ENCODE results near the gene SNX1. TPM values are rescaled to one million over a fixed set of nuclear protein-coding genes. Genes with fewer than 3 reads are reported as not detected.

The SNX1 gene
- total RNA-seq, 1 donor from 2014 or later = 38.1 TPM

DNA sequence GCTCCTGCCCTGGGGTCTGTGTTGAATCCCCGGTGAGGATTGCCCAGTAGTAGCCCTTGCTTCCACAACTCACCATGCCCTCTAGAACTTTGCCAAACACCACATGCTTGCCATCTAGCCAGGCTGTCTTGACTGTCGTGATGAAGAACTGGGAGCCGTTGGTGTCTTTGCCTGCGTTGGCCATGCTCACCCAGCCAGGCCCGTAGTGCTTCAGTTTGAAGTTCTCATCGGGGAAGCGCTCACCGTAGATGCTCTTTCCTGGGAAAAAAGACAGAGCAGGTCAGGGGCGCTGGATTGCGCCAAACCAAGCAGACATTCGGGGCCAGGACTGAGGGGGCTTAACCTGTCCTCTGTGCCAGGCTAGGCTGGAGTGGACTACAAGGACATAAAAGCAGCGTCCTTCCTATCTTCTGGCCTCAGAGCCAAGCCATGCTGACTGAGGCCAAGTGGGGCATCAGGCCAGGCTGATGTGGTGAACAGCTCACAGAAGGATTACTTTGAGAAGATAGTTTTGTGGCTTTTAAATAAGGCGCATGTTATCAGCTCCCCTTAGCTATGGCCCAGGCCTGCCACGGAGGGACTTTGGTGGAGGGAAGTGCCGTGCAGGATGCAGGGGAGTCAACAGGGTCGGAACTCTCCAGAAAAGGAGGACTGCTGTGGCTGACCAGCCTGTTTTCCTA lies 61.0 kb downstream of the SNX1 start:
- no peak overlapping the region for H3K4me3 ChIP-seq (ENCODE audit: low read depth, low read length)
- H3K27me3 ChIP-seq (ENCODE audit: control insufficient read depth, insufficient read depth, low read length) = peaks cover 12% of the 10 kb centered on the region
- TF ChIP-seq, protein P1, sequence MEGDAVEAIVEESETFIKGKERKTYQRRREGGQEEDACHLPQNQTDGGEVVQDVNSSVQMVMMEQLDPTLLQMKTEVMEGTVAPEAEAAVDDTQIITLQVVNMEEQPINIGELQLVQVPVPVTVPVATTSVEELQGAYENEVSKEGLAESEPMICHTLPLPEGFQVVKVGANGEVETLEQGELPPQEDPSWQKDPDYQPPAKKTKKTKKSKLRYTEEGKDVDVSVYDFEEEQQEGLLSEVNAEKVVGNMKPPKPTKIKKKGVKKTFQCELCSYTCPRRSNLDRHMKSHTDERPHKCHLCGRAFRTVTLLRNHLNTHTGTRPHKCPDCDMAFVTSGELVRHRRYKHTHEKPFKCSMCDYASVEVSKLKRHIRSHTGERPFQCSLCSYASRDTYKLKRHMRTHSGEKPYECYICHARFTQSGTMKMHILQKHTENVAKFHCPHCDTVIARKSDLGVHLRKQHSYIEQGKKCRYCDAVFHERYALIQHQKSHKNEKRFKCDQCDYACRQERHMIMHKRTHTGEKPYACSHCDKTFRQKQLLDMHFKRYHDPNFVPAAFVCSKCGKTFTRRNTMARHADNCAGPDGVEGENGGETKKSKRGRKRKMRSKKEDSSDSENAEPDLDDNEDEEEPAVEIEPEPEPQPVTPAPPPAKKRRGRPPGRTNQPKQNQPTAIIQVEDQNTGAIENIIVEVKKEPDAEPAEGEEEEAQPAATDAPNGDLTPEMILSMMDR (IDR thresholded peaks at IDR 0.05; ENCODE audit: insufficient read depth, low read length, poor library complexity, severe bottlenecking) = no peak
- DNase-seq (ENCODE audit: low read depth) = no peak
- peaks cover 6% of the 10 kb centered on the region for H3K36me3 ChIP-seq (ENCODE audit: control insufficient read depth, insufficient read depth, low read length)

DNA sequence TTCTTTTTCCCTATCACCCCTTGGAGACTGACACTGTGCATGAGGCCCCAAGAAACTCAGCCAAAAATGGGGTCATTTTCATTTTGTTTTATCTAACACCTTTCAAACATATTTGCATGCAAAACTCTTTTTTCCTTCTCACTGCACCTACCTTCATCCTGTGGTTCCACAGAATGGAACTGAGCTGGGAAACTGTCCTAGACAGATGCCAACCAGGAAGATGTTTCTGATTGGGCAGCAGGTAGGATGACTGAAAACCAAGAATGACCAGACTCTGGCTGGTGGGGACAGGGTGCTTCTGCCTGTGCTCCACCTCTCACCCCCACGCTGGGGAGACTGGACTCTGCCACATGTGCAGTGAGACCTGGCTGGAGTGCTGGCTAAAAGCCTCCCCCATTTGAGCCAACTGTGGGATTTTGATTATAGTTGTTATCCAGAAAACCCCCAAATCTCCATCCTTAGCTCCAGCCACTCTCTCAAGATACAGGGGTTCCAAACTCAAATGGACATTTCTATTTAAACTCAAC lies 61.9 kb downstream of the SNX1 start:
- H3K4me3 ChIP-seq (ENCODE audit: low read depth, low read length) = no peak overlapping the region
- no peak for DNase-seq (ENCODE audit: low read depth)
- TF ChIP-seq, protein P1 (IDR thresholded peaks at IDR 0.05; ENCODE audit: insufficient read depth, low read length, poor library complexity, severe bottlenecking) = no peak
- peaks cover 6% of the 10 kb centered on the region for H3K36me3 ChIP-seq (ENCODE audit: control insufficient read depth, insufficient read depth, low read length)
- H3K27me3 ChIP-seq (ENCODE audit: control insufficient read depth, insufficient read depth, low read length) = peaks cover 3% of the 10 kb centered on the region

DNA sequence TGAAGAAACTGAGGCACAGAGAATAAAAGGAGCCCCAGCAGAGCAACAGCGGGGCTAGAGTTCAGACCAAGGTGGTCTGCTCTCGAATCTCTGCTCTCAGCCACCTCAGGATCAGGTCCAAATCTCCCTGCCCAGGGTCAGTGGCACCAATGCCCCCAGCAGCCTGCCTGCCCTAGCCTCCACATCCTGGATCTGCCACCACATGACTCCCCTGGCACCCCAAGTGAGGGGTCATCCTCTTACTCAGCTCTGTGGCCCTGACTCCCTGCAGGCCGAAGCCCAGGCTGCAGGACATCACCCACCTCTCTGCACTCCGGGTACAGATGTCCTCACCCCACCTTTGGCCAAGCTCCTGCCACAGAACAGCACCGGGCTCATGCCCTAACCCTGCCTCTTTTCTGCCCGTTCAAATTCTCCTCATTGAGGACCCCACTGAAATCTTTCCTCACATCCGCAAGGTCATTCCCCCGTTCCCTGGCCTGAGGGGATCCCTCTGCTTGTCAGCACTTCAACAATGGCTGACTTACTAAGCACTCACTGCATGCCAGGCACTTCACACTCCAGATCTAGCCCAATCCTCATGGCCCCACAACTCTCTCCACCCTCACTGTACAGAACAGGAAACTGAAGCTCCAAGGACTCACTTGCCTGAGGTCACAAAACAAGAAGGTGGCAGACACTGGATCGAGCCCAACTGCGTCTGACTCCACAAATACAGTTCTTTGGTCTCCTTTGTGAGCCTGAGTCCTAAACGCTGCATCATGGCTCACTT lies 62.8 kb downstream of the SNX1 start:
- DNase-seq (ENCODE audit: low read depth) = no peak
- Histone ChIP-seq H3K36me3 (ENCODE audit: control insufficient read depth, insufficient read depth, low read length) (peaks cover 6% of the 10 kb centered on the region), H3K27me3 (ENCODE audit: control insufficient read depth, insufficient read depth, low read length) (no peaks in the 10 kb centered on the region), H3K4me3 (ENCODE audit: low read depth, low read length) (no peak overlapping the region)
- TF ChIP-seq, protein P1 (IDR thresholded peaks at IDR 0.05; ENCODE audit: insufficient read depth, low read length, poor library complexity, severe bottlenecking) = no peak

DNA sequence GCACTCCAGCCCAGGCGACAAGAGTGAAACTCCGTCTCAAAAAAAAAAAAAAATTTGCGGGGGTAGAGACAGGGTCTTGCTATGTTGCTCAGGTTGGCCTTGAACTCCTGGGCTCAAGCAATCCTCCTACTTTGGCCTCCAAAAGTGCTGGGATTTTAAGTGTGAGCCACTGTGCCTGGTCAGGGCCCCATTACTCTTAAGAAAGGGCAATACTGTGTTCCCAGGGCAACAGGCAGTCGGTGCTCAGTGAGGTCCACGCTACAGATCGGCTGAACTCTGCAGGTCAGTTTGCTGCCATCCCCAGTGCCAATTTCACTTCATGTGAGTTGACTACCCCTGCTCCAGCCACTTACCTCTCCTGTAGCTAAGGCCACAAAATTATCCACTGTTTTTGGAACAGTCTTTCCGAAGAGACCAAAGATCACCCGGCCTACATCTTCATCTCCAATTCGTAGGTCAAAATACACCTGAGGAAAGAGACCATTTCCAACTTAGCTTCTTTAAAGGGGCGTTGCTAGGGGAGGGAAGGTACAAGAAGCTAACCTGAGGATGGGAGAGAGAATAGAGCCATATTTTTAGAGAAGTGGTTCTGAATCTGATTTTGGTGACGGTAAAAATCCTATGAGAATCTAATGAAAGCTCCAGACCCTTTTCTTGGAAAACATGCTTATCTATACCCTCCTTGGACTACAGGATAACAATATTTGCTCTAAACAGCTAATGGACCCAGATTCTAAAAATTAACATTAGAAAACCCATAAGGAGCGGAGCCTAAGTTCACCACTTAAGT lies 66.1 kb downstream of the SNX1 start:
- TF ChIP-seq, protein P1 (IDR thresholded peaks at IDR 0.05; ENCODE audit: insufficient read depth, low read length, poor library complexity, severe bottlenecking) = no peak
- DNase-seq (ENCODE audit: low read depth) = no peak
- H3K27me3 ChIP-seq (ENCODE audit: control insufficient read depth, insufficient read depth, low read length) = no peaks in the 10 kb centered on the region
- peak overlapping the region; percentile 95 for H3K4me3 ChIP-seq (ENCODE audit: low read depth, low read length)
- H3K36me3 ChIP-seq (ENCODE audit: control insufficient read depth, insufficient read depth, low read length) = peaks cover 4% of the 10 kb centered on the region

DNA sequence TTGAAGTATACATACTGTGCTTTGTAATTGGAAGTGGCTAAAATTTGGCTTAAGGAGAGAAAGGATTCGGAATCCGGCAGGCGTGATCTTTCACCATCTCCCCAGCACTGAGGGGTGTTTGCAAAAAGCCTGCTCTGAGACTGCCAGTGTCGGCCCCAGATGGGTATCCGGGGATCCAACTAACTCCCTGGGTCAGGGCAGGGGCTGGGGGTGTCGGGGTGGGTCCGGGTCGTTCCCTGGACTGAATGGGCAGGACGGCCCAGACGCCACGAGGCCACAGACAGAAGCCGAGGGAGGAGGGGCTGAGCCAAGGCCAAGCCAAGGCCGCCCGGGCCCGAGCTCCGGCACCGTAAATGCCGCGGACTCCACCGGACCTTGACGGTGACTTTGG lies 66.7 kb downstream of the SNX1 start:
- no peak for DNase-seq (ENCODE audit: low read depth)
- H3K27me3 ChIP-seq (ENCODE audit: control insufficient read depth, insufficient read depth, low read length) = no peaks in the 10 kb centered on the region
- peak overlapping the region; percentile 95 for H3K4me3 ChIP-seq (ENCODE audit: low read depth, low read length)
- TF ChIP-seq, protein P1 (IDR thresholded peaks at IDR 0.05; ENCODE audit: insufficient read depth, low read length, poor library complexity, severe bottlenecking) = no peak
- peaks cover 4% of the 10 kb centered on the region for H3K36me3 ChIP-seq (ENCODE audit: control insufficient read depth, insufficient read depth, low read length)

Measured in kidney epithelial cell (primary cell).